ENCODE results near the gene MYLK4. TPM values are rescaled to one million over a fixed set of nuclear protein-coding genes. Genes with fewer than 3 reads are reported as not detected.

The MYLK4 gene
- total and polyA plus RNA-seq, 5 donors from 2014 or later = 0.20 to 0.91 (median 0.37) TPM; not detected in 2

- no peak for ATAC-seq (ENCODE audit: low read depth in 2 of 2)
Measured at GRCh38 chr6:2635911-2636310, 114.8 kb downstream of the MYLK4 start.

GRCh38 chr6:2634139-2634964, 116.4 kb downstream of the MYLK4 start:
- Mint-ChIP-seq H3K27ac (no peak overlapping the region), H3K27me3 (peaks cover 20% of the 10 kb centered on the region), H3K4me1 (peaks cover 0 to 13% (median 0%) of the 10 kb centered on the region in 4 donors)

More at GRCh38 chr6:2635911-2636310, 114.8 kb downstream of the MYLK4 start:
- no peak overlapping the region for H3K4me3 ChIP-seq (ENCODE audit: low read depth, low read length)
- H3K27me3 ChIP-seq (ENCODE audit: control insufficient read depth, insufficient read depth, low read length) = peaks cover 3% of the 10 kb centered on the region
- H3K27ac ChIP-seq (ENCODE audit: insufficient read depth, low read length, poor library complexity, severe bottlenecking) = no peak overlapping the region
- Mint-ChIP-seq H3K4me1 (peaks cover 0 to 13% (median 0%) of the 10 kb centered on the region in 4 donors), H3K27me3 (peaks cover 20% of the 10 kb centered on the region), H3K9me3 (no peaks in the 10 kb centered on the region), H3K27ac (no peak overlapping the region), H3K36me3 (no peaks in the 10 kb centered on the region), H3K4me3 (peak overlapping the region in 1 of 4 donors; percentile 55)
- no peak for DNase-seq
- H3K4me1 ChIP-seq (ENCODE audit: control insufficient read depth, insufficient read depth, low read length, poor library complexity, severe bottlenecking) = peaks cover 8% of the 10 kb centered on the region
- H3K9me3 ChIP-seq (ENCODE audit: control insufficient read depth in 2 of 2, low read length in 2 of 2) = no peaks in the 10 kb centered on the region
- no peaks in the 10 kb centered on the region for H3K36me3 ChIP-seq (ENCODE audit: control insufficient read depth, insufficient read depth, low read length)

GRCh38 chr6:2633736-2634135, 117.0 kb downstream of the MYLK4 start:
- Histone ChIP-seq H3K4me3 (ENCODE audit: low read depth, low read length) (no peak overlapping the region), H3K4me1 (ENCODE audit: control insufficient read depth, insufficient read depth, low read length, poor library complexity, severe bottlenecking) (peaks cover 8% of the 10 kb centered on the region), H3K27me3 (ENCODE audit: control insufficient read depth, insufficient read depth, low read length) (no peaks in the 10 kb centered on the region), H3K9me3 (ENCODE audit: control insufficient read depth in 2 of 2, low read length in 2 of 2) (no peaks in the 10 kb centered on the region), H3K27ac (ENCODE audit: insufficient read depth, low read length, poor library complexity, severe bottlenecking) (no peak overlapping the region), H3K36me3 (ENCODE audit: control insufficient read depth, insufficient read depth, low read length) (no peaks in the 10 kb centered on the region)
- ATAC-seq (ENCODE audit: low read depth in 2 of 2) = no peak
- no peak overlapping the region for H3K27ac Mint-ChIP-seq
- no peaks in the 10 kb centered on the region for H3K36me3 Mint-ChIP-seq
- peaks cover 0 to 13% (median 0%) of the 10 kb centered on the region in 4 donors for H3K4me1 Mint-ChIP-seq
- H3K27me3 Mint-ChIP-seq = peaks cover 20% of the 10 kb centered on the region
- peak overlapping the region in 3 of 4 donors; percentile 23 to 87 (median 62) for H3K4me3 Mint-ChIP-seq
- no peak for DNase-seq
- no peaks in the 10 kb centered on the region for H3K9me3 Mint-ChIP-seq

More at GRCh38 chr6:2634139-2634964, 116.4 kb downstream of the MYLK4 start:
- Mint-ChIP-seq H3K4me3 (peak overlapping the region; percentile 32 to 87 (median 64)), H3K36me3 (no peaks in the 10 kb centered on the region), H3K9me3 (no peaks in the 10 kb centered on the region)
- ATAC-seq (ENCODE audit: low read depth in 2 of 2) (peak; percentile 88 to 95), DNase-seq (peak; percentile 53 to 80 (median 74))
- Histone ChIP-seq H3K9me3 (ENCODE audit: control insufficient read depth in 2 of 2, low read length in 2 of 2) (no peaks in the 10 kb centered on the region), H3K27ac (ENCODE audit: insufficient read depth, low read length, poor library complexity, severe bottlenecking) (no peak overlapping the region), H3K4me3 (ENCODE audit: low read depth, low read length) (no peak overlapping the region), H3K4me1 (ENCODE audit: control insufficient read depth, insufficient read depth, low read length, poor library complexity, severe bottlenecking) (peaks cover 8% of the 10 kb centered on the region), H3K27me3 (ENCODE audit: control insufficient read depth, insufficient read depth, low read length) (no peaks in the 10 kb centered on the region), H3K36me3 (ENCODE audit: control insufficient read depth, insufficient read depth, low read length) (no peaks in the 10 kb centered on the region)

- no peak for ATAC-seq (ENCODE audit: low read depth in 2 of 2)
- Histone ChIP-seq H3K4me1 (ENCODE audit: control insufficient read depth, insufficient read depth, low read length, poor library complexity, severe bottlenecking) (peaks cover 8% of the 10 kb centered on the region), H3K27ac (ENCODE audit: insufficient read depth, low read length, poor library complexity, severe bottlenecking) (no peak overlapping the region), H3K36me3 (ENCODE audit: control insufficient read depth, insufficient read depth, low read length) (no peaks in the 10 kb centered on the region), H3K9me3 (ENCODE audit: control insufficient read depth in 2 of 2, low read length in 2 of 2) (no peaks in the 10 kb centered on the region), H3K4me3 (ENCODE audit: low read depth, low read length) (no peak overlapping the region), H3K27me3 (ENCODE audit: control insufficient read depth, insufficient read depth, low read length) (no peaks in the 10 kb centered on the region)
- H3K27me3 Mint-ChIP-seq = peaks cover 25% of the 10 kb centered on the region
- no peak overlapping the region for H3K4me3 Mint-ChIP-seq
- no peaks in the 10 kb centered on the region for H3K36me3 Mint-ChIP-seq
- H3K27ac Mint-ChIP-seq = no peak overlapping the region
- peaks cover 0 to 13% (median 0%) of the 10 kb centered on the region in 4 donors for H3K4me1 Mint-ChIP-seq
- H3K9me3 Mint-ChIP-seq = no peaks in the 10 kb centered on the region
- DNase-seq = no peak
Measured at GRCh38 chr6:2632976-2633584, 117.6 kb downstream of the MYLK4 start.

GRCh38 chr6:2632368-2632767, 118.4 kb downstream of the MYLK4 start:
- Mint-ChIP-seq H3K4me3 (no peak overlapping the region), H3K27ac (no peak overlapping the region), H3K36me3 (no peaks in the 10 kb centered on the region), H3K27me3 (peaks cover 27% of the 10 kb centered on the region), H3K4me1 (peaks cover 0 to 13% (median 0%) of the 10 kb centered on the region in 4 donors), H3K9me3 (no peaks in the 10 kb centered on the region)
- DNase-seq (no peak), ATAC-seq (ENCODE audit: low read depth in 2 of 2) (no peak)
- Histone ChIP-seq H3K27me3 (ENCODE audit: control insufficient read depth, insufficient read depth, low read length) (peaks cover 2% of the 10 kb centered on the region), H3K9me3 (ENCODE audit: control insufficient read depth in 2 of 2, low read length in 2 of 2) (no peaks in the 10 kb centered on the region), H3K36me3 (ENCODE audit: control insufficient read depth, insufficient read depth, low read length) (no peaks in the 10 kb centered on the region), H3K4me3 (ENCODE audit: low read depth, low read length) (no peak overlapping the region), H3K4me1 (ENCODE audit: control insufficient read depth, insufficient read depth, low read length, poor library complexity, severe bottlenecking) (peaks cover 8% of the 10 kb centered on the region), H3K27ac (ENCODE audit: insufficient read depth, low read length, poor library complexity, severe bottlenecking) (no peak overlapping the region)

GRCh38 chr6:2630891-2631571, 119.7 kb downstream of the MYLK4 start:
- DNase-seq = no peak
- H3K4me1 Mint-ChIP-seq = peaks cover 0 to 13% (median 0%) of the 10 kb centered on the region in 4 donors
- Histone ChIP-seq H3K4me3 (ENCODE audit: low read depth, low read length) (no peak overlapping the region), H3K27ac (ENCODE audit: insufficient read depth, low read length, poor library complexity, severe bottlenecking) (no peak overlapping the region), H3K36me3 (ENCODE audit: control insufficient read depth, insufficient read depth, low read length) (no peaks in the 10 kb centered on the region), H3K4me1 (ENCODE audit: control insufficient read depth, insufficient read depth, low read length, poor library complexity, severe bottlenecking) (peaks cover 8% of the 10 kb centered on the region), H3K9me3 (ENCODE audit: control insufficient read depth in 2 of 2, low read length in 2 of 2) (no peaks in the 10 kb centered on the region), H3K27me3 (ENCODE audit: control insufficient read depth, insufficient read depth, low read length) (peaks cover 4% of the 10 kb centered on the region)
- ATAC-seq (ENCODE audit: low read depth in 2 of 2) = no peak
- peaks cover 19% of the 10 kb centered on the region for H3K27me3 Mint-ChIP-seq
- H3K9me3 Mint-ChIP-seq = no peaks in the 10 kb centered on the region
- H3K36me3 Mint-ChIP-seq = no peaks in the 10 kb centered on the region
- H3K4me3 Mint-ChIP-seq = no peak overlapping the region
- no peak overlapping the region for H3K27ac Mint-ChIP-seq

GRCh38 chr6:2630359-2630758, 120.4 kb downstream of the MYLK4 start:
- H3K27me3 ChIP-seq (ENCODE audit: control insufficient read depth, insufficient read depth, low read length) = peaks cover 4% of the 10 kb centered on the region
- no peak overlapping the region for H3K27ac ChIP-seq (ENCODE audit: insufficient read depth, low read length, poor library complexity, severe bottlenecking)
- ATAC-seq (ENCODE audit: low read depth in 2 of 2) = no peak
- no peaks in the 10 kb centered on the region for H3K36me3 ChIP-seq (ENCODE audit: control insufficient read depth, insufficient read depth, low read length)
- H3K4me1 ChIP-seq (ENCODE audit: control insufficient read depth, insufficient read depth, low read length, poor library complexity, severe bottlenecking) = peaks cover 8% of the 10 kb centered on the region
- Mint-ChIP-seq H3K27me3 (peaks cover 19% of the 10 kb centered on the region), H3K4me1 (peaks cover 0 to 13% (median 0%) of the 10 kb centered on the region in 4 donors), H3K36me3 (no peaks in the 10 kb centered on the region), H3K4me3 (no peak overlapping the region), H3K9me3 (no peaks in the 10 kb centered on the region), H3K27ac (no peak overlapping the region)
- no peak overlapping the region for H3K4me3 ChIP-seq (ENCODE audit: low read depth, low read length)
- H3K9me3 ChIP-seq (ENCODE audit: control insufficient read depth in 2 of 2, low read length in 2 of 2) = no peaks in the 10 kb centered on the region
- DNase-seq = no peak

All from CD4-positive, CD25-positive, alpha-beta regulatory T cell (primary cell).